PC-3 (cell line): ENCODE results near the gene CMTM7. TPM values are rescaled to one million over a fixed set of nuclear protein-coding genes. Genes with fewer than 3 reads are reported as not detected.
A peak's percentile ranks its signal among the peaks of the same experiment; 100 is the strongest.

ENCODE experiments used
- ATAC-seq: fragments of 200-7000 bp; cut with Tn5 transposase; 2 replicates; pipeline ENCODE4 v1.9.1; 2020; ENCODE audit warnings: mild to moderate bottlenecking, moderate library complexity
- BruUV-seq: library from RNA; stranded (reverse); fragments of 400-500 nt; replicated peaks from 2 replicates; lab custom pipeline; 2021; lab: Mats Ljungman, UMichigan
- CTCF ChIA-PET: fragments of 300-600 bp; sonication (Branson Sonifier 250); formaldehyde crosslinking; loops from one replicate; lab custom pipeline; 2022; ENCODE audit warnings: antibody characterized with exemption; lab: Charles Lee
- POLR2A ChIA-PET: fragments of 300-600 bp; sonication (Branson Sonifier 250); formaldehyde crosslinking; loops from one replicate; lab custom pipeline; 2022; ENCODE audit warnings: antibody characterized with exemption; ENCODE audit not compliant: unreplicated experiment; lab: Charles Lee
- DNase-seq: peaks from one replicate; pipeline ENCODE4 v3.0.0-alpha.2; 2015
- H2AFZ ChIP-seq: fragments of 300-600 bp; sonication (generic); 2 replicates; pipeline ENCODE4 v1.6.0; 2016; ENCODE audit warnings: antibody characterized with exemption, low read length
- H3F3A ChIP-seq: fragments of 300-600 bp; sonication (generic); one replicate; pipeline ENCODE4 v1.6.0; 2017; ENCODE audit warnings: antibody characterized with exemption, low read length, control low read depth, mild to moderate bottlenecking; ENCODE audit not compliant: unreplicated experiment
- H3K27ac ChIP-seq: fragments of 300-600 bp; sonication (generic); 2 replicates; pipeline ENCODE4 v1.5.1; 2016; ENCODE audit warnings: mild to moderate bottlenecking, low read length
- H3K27me3 ChIP-seq: fragments of 300-600 bp; sonication (generic); 2 replicates; pipeline ENCODE4 v1.6.1; 2016; ENCODE audit warnings: low read length, mixed read lengths
- H3K36me3 ChIP-seq: fragments of 300-600 bp; sonication (generic); 2 replicates; pipeline ENCODE4 v1.6.1; 2016; ENCODE audit warnings: low read depth, mixed run types, low read length, mixed read lengths
- H3K4me1 ChIP-seq: fragments of 300-600 bp; sonication (generic); 2 replicates; pipeline ENCODE4 v1.5.1; 2016; ENCODE audit warnings: low read length; ENCODE audit not compliant: insufficient read depth
- H3K4me2 ChIP-seq: fragments of 300-600 bp; sonication (generic); 2 replicates; pipeline ENCODE4 v1.6.0; 2016; ENCODE audit warnings: low read length
- H3K4me3 ChIP-seq: fragments of 300-600 bp; sonication (generic); 2 replicates; pipeline ENCODE4 v1.5.1; 2016; ENCODE audit warnings: mild to moderate bottlenecking, low read length, mixed read lengths
- H3K79me2 ChIP-seq: fragments of 300-600 bp; sonication (generic); 2 replicates; pipeline ENCODE4 v1.6.1; 2017; ENCODE audit warnings: low read length, mixed read lengths
- H3K9ac ChIP-seq: fragments of 300-600 bp; sonication (generic); 2 replicates; pipeline ENCODE4 v1.6.0; 2016; ENCODE audit warnings: mild to moderate bottlenecking, low read length
- H3K9me2 ChIP-seq: fragments of 300-600 bp; sonication (generic); replicated peaks from 2 replicates; pipeline ENCODE4 v1.6.1; 2016; ENCODE audit warnings: mixed run types, low read length, mixed read lengths
- H3K9me3 ChIP-seq: fragments of 300-600 bp; sonication (generic); 2 replicates; pipeline ENCODE4 v1.6.1; 2016; ENCODE audit warnings: low read length, mixed read lengths
- H4K20me1 ChIP-seq: fragments of 300-600 bp; sonication (generic); 2 replicates; pipeline ENCODE4 v1.6.1; 2016; ENCODE audit warnings: low read length, mixed read lengths
- CTCF ChIP-seq: fragments of 300-600 bp; sonication (generic); conservative IDR thresholded peaks from 2 replicates; pipeline ENCODE4 v1.5.1; 2017; ENCODE audit warnings: antibody characterized with exemption, low read depth, mild to moderate bottlenecking, low read length
- EZH2 ChIP-seq: fragments of 300-600 bp; sonication (generic); IDR thresholded peaks from one replicate; pipeline ENCODE4 v1.6.1; 2017; ENCODE audit warnings: antibody characterized with exemption, mild to moderate bottlenecking, low read length; ENCODE audit not compliant: unreplicated experiment
- EZH2phosphoT487 ChIP-seq: fragments of 300-600 bp; sonication (generic); IDR thresholded peaks from 2 replicates; pipeline ENCODE4 v1.6.1; 2018; ENCODE audit warnings: mild to moderate bottlenecking, antibody characterized with exemption, low read length, borderline replicate concordance
- intact Hi-C: fragments of 100-400 bp; cut with micrococcal nuclease; formaldehyde crosslinking; loops from 2 replicates; pipeline ENCODE4 v1.9.0; 2023
- total RNA-seq: library from RNA; depleted of rRNA; stranded (reverse); fragments of >200 nt; gene quantifications from 2 replicates; pipeline ENCODE4 v1.2.3, GENCODE V29; 2014

CMTM7 gene
- total RNA-seq, 1 experiment from 2014 or later: 37.1 TPM

- Histone ChIP-seq H3K27me3 (no peaks in the 10 kb centered on the region), H2AFZ (no peak overlapping the region), H3K4me3 (no peak overlapping the region), H3K9me3 (no peaks in the 10 kb centered on the region), H3K79me2 (no peaks in the 10 kb centered on the region), H4K20me1 (no peaks in the 10 kb centered on the region), H3K36me3 (no peaks in the 10 kb centered on the region), H3K9ac (no peak overlapping the region), H3K4me1 (no peaks in the 10 kb centered on the region), H3K27ac (no peak overlapping the region), H3K9me2 (no peaks in the 10 kb centered on the region), H3F3A (no peaks in the 10 kb centered on the region), H3K4me2 (no peak overlapping the region)
- no peak for TF ChIP-seq CTCF
- TF ChIP-seq EZH2: no peak
- no peak for TF ChIP-seq EZH2phosphoT487
- POLR2A ChIA-PET: interaction anchor here (0.7 kb wide), 1 partner anchor 524 kb away, joined by 7 read pairs; no protein-coding TSS in a partner anchor
- no peak for ATAC-seq
- intact Hi-C loops: loop anchor here (2.0 kb wide), 1 partner anchor 25 kb away; no protein-coding TSS in a partner anchor
- no peak for DNase-seq
- no TSS peak for BruUV-seq
- CTCF ChIA-PET: interaction anchor here (0.6 to 1.1 kb wide), 2 partner anchors 94 to 294 kb away, joined by 3 read pairs; no protein-coding TSS in a partner anchor
These were observed 17.8 kb upstream of the CMTM7 start for GRCh38 chr3:32373844-32374243.

DNA sequence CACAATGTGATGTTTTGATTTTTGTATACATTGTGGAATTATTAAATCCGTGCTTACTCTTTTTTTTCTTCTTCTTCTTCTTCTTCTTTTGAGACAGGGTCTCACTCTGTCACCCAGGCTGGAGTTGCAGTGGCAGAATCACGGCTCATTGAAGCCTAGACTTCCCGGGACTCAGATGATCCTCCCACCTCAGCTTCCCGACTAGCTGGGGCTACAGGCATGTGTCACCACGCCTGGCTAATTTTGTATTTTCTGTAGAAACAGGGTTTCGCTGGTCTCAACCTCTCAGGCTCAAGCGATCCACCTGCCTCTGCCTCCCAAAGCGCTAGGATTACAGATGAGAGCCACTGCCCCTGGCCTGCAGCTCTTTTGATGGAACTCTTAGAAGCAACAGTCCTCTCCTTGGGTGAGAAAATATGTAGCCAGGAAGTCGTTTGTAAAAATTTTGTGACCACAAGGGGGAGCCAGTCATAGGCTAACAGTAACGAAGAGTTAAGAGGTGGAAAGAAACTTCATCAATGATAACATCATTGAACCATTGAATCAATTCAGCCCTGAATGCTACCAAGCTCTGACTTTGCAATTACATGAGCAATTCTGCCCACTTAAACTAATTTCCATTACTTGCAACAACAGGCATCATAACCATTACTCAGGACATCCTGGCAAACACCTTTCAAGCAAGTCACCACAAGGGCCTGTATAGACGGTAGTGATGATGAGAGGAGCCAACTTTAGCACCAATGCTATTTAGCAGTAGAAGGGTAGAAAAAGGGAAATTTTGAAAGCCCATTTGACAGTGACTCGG, 16.7 kb upstream of the CMTM7 start:
- Histone ChIP-seq H4K20me1 (no peaks in the 10 kb centered on the region), H3K4me3 (no peak overlapping the region), H3F3A (no peaks in the 10 kb centered on the region), H3K79me2 (no peaks in the 10 kb centered on the region), H3K4me1 (no peaks in the 10 kb centered on the region), H3K27ac (no peak overlapping the region), H3K36me3 (no peaks in the 10 kb centered on the region), H3K4me2 (no peak overlapping the region), H3K9me2 (no peaks in the 10 kb centered on the region), H3K9ac (no peak overlapping the region), H2AFZ (no peak overlapping the region), H3K27me3 (no peaks in the 10 kb centered on the region), H3K9me3 (no peaks in the 10 kb centered on the region)
- ChIA-PET CTCF (interaction anchor here (0.7 to 1.5 kb wide), 6 partner anchors 40 to 293 kb away, joined by 3 to 7 read pairs (median 4); no protein-coding TSS in a partner anchor), POLR2A (interaction anchor here (0.5 kb wide), 1 partner anchor 128 kb away, joined by 7 read pairs; the partner anchor contains the start of gene CMTM6)
- DNase-seq (peak; percentile 92), ATAC-seq (peak; percentile 74)
- BruUV-seq: no TSS peak
- TF ChIP-seq EZH2 (no peak), CTCF (peak; percentile 85)
- intact Hi-C loops: loop anchor here (1.0 to 2.0 kb wide), 3 partner anchors 16 to 95 kb away; partner anchors contain the start of gene CMTM7
